Keratinocyte (primary cell): ENCODE results near the gene ZNF638. TPM values are rescaled to one million over a fixed set of nuclear protein-coding genes. Genes with fewer than 3 reads are reported as not detected.

ENCODE experiments used
- DNase-seq: peaks from one replicate; pipeline ENCODE4 v3.0.0-alpha.2; 2011; ENCODE audit warnings: low read depth, missing footprints, low spot score
- FAIRE-seq: peaks from 2 replicates; lab custom pipeline; 2011; peaks lifted over from hg19 to GRCh38; lab: Jason Lieb, UNC
- H2AFZ ChIP-seq: 2 replicates; pipeline ENCODE4 v1.6.0; 2012; ENCODE audit warnings: low read length, control low read depth, inconsistent platforms; ENCODE audit not compliant: control insufficient read depth
- H3K27ac ChIP-seq: 2 replicates; pipeline ENCODE4 v1.5.1; 2011; ENCODE audit warnings: low read length; ENCODE audit not compliant: control insufficient read depth, insufficient read depth
- H3K27me3 ChIP-seq: 3 replicates; pipeline ENCODE4 v1.6.0; 2011; ENCODE audit warnings: low read length; ENCODE audit not compliant: control insufficient read depth, insufficient read depth; ENCODE audit errors: extremely low read depth
- H3K36me3 ChIP-seq, 2 experiments: 2 replicates in 1 of 2; 3 replicates in 1 of 2; pipeline ENCODE4 v1.5.1; 2011; ENCODE audit warnings: low read length in 2 of 2, mild to moderate bottlenecking in 1 of 2; ENCODE audit not compliant: control insufficient read depth in 2 of 2, insufficient read depth in 2 of 2; ENCODE audit errors: extremely low read depth in 1 of 2
- H3K4me1 ChIP-seq: 3 replicates; pipeline ENCODE4 v1.5.1; 2011; ENCODE audit warnings: low read length; ENCODE audit not compliant: control insufficient read depth, insufficient read depth; ENCODE audit errors: extremely low read depth
- H3K4me2 ChIP-seq: 3 replicates; pipeline ENCODE4 v1.6.0; 2011; ENCODE audit warnings: low read depth, low read length; ENCODE audit not compliant: control insufficient read depth, insufficient read depth; ENCODE audit errors: extremely low read depth
- H3K4me3 ChIP-seq, 3 experiments: fragments of 200-600 bp in 1 of 3; sonication (generic) in 1 of 3; 2 replicates in 2 of 3; 3 replicates in 1 of 3; pipeline ENCODE4 v1.5.1; 2011 to 2016; ENCODE audit warnings: low read length in 3 of 3, mild to moderate bottlenecking in 3 of 3, control low read depth in 2 of 3, inconsistent platforms in 1 of 3, low read depth in 1 of 3, mixed read lengths in 1 of 3, mixed run types in 1 of 3, moderate library complexity in 1 of 3; ENCODE audit not compliant: control insufficient read depth in 2 of 3, insufficient read depth in 2 of 3; ENCODE audit errors: extremely low read depth in 1 of 3
- H3K79me2 ChIP-seq: 2 replicates; pipeline ENCODE4 v1.6.0; 2012; ENCODE audit warnings: low read length; ENCODE audit not compliant: control insufficient read depth, insufficient read depth
- H3K9ac ChIP-seq: 3 replicates; pipeline ENCODE4 v1.6.0; 2011; ENCODE audit warnings: low read length; ENCODE audit not compliant: control insufficient read depth, insufficient read depth; ENCODE audit errors: extremely low read depth
- H3K9me1 ChIP-seq: 3 replicates; pipeline ENCODE4 v1.6.0; 2011; ENCODE audit warnings: low read length; ENCODE audit not compliant: control insufficient read depth, insufficient read depth; ENCODE audit errors: extremely low read depth
- H3K9me3 ChIP-seq: 2 replicates; pipeline ENCODE4 v1.5.1; 2012; ENCODE audit warnings: low read depth, low read length; ENCODE audit not compliant: control insufficient read depth
- H4K20me1 ChIP-seq: 3 replicates; pipeline ENCODE4 v1.6.0; 2011; ENCODE audit warnings: low read length; ENCODE audit not compliant: control insufficient read depth, insufficient read depth; ENCODE audit errors: extremely low read depth
- EZH2 ChIP-seq: IDR thresholded peaks from one replicate; pipeline ENCODE4 v1.6.1; 2012; ENCODE audit warnings: inconsistent platforms, mild to moderate bottlenecking, low read length, moderate library complexity
- dilution Hi-C: fragments of 300-500 bp; cut with MboI; formaldehyde crosslinking; loops from one replicate; pipeline ENCODE4 v1.7.0; 2020; ENCODE audit warnings: low sequenced_read_pairs; ENCODE audit not compliant: extremely low pct_ligation_motif_present
- polyA plus RNA-seq, 5 experiments: library from polyadenylated mRNA; depleted of rRNA in 3 of 5; stranded (reverse) in 3 of 5; stranded (forward) in 1 of 5; unstranded in 1 of 5; fragments of >200 nt; gene quantifications; 1 replicate in 1 of 5; 2 replicates in 3 of 5; 3 replicates in 1 of 5; pipeline versions ENCODE4 v1.2.1 to v1.2.3, GENCODE V29; 2011 to 2012; ENCODE audit warnings: missing spikeins in 2 of 5, low read depth in 1 of 5, low replicate concordance in 1 of 5
- TF ChIP-seq, protein P1 (sequence below), 3 experiments: IDR thresholded peaks in 1 of 3; conservative IDR thresholded peaks in 1 of 3; optimal IDR thresholded peaks in 1 of 3; 2 replicates in 2 of 3; 3 replicates in 1 of 3; pipeline versions ENCODE3 to v1.5.1; 2011; ENCODE audit warnings: low read length in 3 of 3, mild to moderate bottlenecking in 3 of 3, moderate library complexity in 2 of 3, control low read depth in 1 of 3, inconsistent platforms in 1 of 3; ENCODE audit not compliant: insufficient read depth in 2 of 3; ENCODE audit errors: extremely low read depth in 1 of 3

ZNF638 gene
- polyA plus RNA-seq, 1 donor (not counting 4 experiments of a cell fraction or from before 2014, with no cell fraction given): 66.5 TPM

DNA sequence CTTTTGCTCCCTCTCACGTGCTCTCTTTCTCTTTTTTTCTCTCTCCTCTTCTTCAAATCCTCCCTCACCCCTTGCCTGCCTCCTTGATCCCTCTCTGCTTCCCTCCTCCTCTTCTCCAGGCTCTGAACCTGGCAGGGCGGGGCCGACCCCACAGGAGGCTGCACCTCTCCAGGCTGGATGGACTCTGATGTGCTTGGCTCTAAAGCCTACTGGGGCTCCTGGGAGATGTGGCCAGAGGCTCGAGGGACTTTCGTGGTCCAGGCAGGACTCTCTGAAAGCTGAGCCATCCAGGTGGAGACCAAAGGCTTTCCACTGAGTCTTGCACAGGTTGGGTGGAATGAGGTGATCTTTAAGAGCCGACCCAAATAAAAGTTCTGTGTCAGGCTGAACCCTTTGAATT, 147.2 kb downstream of the ZNF638 start:
- no peaks in the 10 kb centered on the region for H3K36me3 ChIP-seq
- FAIRE-seq: no peak

DNA sequence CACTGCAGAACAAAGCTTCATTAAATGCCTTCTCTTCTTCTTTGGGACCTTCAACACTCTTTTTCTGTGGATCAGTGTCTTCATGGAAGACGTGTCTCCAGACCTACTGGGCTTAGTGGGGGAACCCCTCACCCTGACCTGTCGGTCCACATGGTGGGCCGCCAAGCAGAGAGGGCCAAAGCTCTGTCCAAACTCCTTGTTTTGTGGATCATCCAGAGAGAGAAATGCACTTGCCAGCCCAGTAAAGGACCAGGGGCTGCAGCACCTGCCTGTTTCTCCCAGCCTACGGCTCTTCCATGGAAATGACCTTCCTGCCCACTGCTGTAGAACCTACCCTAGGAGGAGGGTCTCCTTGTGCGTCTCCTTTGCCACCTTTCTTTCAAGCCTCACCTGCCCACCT, 147.7 kb downstream of the ZNF638 start:
- H3K36me3 ChIP-seq: no peaks in the 10 kb centered on the region
- H3K27ac ChIP-seq: no peak overlapping the region
- no peaks in the 10 kb centered on the region for H3K9me1 ChIP-seq
- H3K9ac ChIP-seq: no peak overlapping the region
- H3K4me2 ChIP-seq: no peak overlapping the region
- H3K27me3 ChIP-seq: no peaks in the 10 kb centered on the region
- no peaks in the 10 kb centered on the region for H3K4me1 ChIP-seq
- FAIRE-seq (no peak), DNase-seq (no peak)
- H4K20me1 ChIP-seq: no peaks in the 10 kb centered on the region
- H2AFZ ChIP-seq: no peak overlapping the region
- no peaks in the 10 kb centered on the region for H3K9me3 ChIP-seq
- TF ChIP-seq, protein P1, sequence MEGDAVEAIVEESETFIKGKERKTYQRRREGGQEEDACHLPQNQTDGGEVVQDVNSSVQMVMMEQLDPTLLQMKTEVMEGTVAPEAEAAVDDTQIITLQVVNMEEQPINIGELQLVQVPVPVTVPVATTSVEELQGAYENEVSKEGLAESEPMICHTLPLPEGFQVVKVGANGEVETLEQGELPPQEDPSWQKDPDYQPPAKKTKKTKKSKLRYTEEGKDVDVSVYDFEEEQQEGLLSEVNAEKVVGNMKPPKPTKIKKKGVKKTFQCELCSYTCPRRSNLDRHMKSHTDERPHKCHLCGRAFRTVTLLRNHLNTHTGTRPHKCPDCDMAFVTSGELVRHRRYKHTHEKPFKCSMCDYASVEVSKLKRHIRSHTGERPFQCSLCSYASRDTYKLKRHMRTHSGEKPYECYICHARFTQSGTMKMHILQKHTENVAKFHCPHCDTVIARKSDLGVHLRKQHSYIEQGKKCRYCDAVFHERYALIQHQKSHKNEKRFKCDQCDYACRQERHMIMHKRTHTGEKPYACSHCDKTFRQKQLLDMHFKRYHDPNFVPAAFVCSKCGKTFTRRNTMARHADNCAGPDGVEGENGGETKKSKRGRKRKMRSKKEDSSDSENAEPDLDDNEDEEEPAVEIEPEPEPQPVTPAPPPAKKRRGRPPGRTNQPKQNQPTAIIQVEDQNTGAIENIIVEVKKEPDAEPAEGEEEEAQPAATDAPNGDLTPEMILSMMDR (optimal IDR thresholded peaks at IDR 0.05 in 1 of 3, IDR thresholded peaks at IDR 0.05 in 1 of 3, conservative IDR thresholded peaks at IDR 0.05 in 1 of 3; ENCODE audit: extremely low read depth in 1 of 3, insufficient read depth in 2 of 3, low read length in 3 of 3): no peak
- no peak for TF ChIP-seq EZH2
- no peak overlapping the region for H3K4me3 ChIP-seq
- H3K79me2 ChIP-seq: no peaks in the 10 kb centered on the region
- dilution Hi-C loops: no loop called here

More for the DNA sequence above, 147.2 kb downstream of the ZNF638 start:
- TF ChIP-seq EZH2: no peak
- TF ChIP-seq, protein P1 (optimal IDR thresholded peaks at IDR 0.05 in 1 of 3, IDR thresholded peaks at IDR 0.05 in 1 of 3, conservative IDR thresholded peaks at IDR 0.05 in 1 of 3; ENCODE audit: extremely low read depth in 1 of 3, insufficient read depth in 2 of 3, low read length in 3 of 3): no peak
- H3K9me3 ChIP-seq: no peaks in the 10 kb centered on the region
- H4K20me1 ChIP-seq: no peaks in the 10 kb centered on the region
- H3K27ac ChIP-seq: no peak overlapping the region
- H3K4me2 ChIP-seq: no peak overlapping the region
- H3K9ac ChIP-seq: no peak overlapping the region
- DNase-seq: no peak
- H3K4me1 ChIP-seq: no peaks in the 10 kb centered on the region
- H3K4me3 ChIP-seq: no peak overlapping the region
- H2AFZ ChIP-seq: no peak overlapping the region
- no peaks in the 10 kb centered on the region for H3K9me1 ChIP-seq
- H3K79me2 ChIP-seq: no peaks in the 10 kb centered on the region
- dilution Hi-C loops: no loop called here
- no peaks in the 10 kb centered on the region for H3K27me3 ChIP-seq
